ENCODE measurements around the gene JAG2.

- TF ChIP-seq SUZ12 (IDR thresholded peaks at IDR 0.05; ENCODE audit: extremely low read depth, insufficient read depth, insufficient read length) = no peak
- TF ChIP-seq YY1 (IDR thresholded peaks at IDR 0.05; ENCODE audit: insufficient read depth, insufficient read length) = no peak
Observed at GRCh38 chr14:105200074-105200473, 31.5 kb upstream of the JAG2 start.
